Vagina (tissue), 2 donors: ENCODE measurements around the gene ITPK1.

ENCODE experiments used
- POLR2A ChIP-seq, 2 donors: fragments of 450-650 bp; IDR thresholded peaks; one replicate each; pipeline ENCODE4 v1.6.1; 2017; ENCODE audit warnings: antibody characterized with exemption in 2 of 2, mild to moderate bottlenecking in 2 of 2, moderate library complexity in 2 of 2
- POLR2AphosphoS5 ChIP-seq, 2 donors: sonication (generic); formaldehyde crosslinking; IDR thresholded peaks; one replicate each; pipeline ENCODE4 v1.9.0; 2017; ENCODE audit warnings: antibody characterized with exemption in 2 of 2, mild to moderate bottlenecking in 2 of 2, low read depth in 1 of 2; ENCODE audit not compliant: insufficient read depth in 1 of 2
- TF ChIP-seq, protein P1 (sequence below), 3 experiments: fragments of 450-650 bp in 2 of 3; fragments of 200-600 bp in 1 of 3; sonication (generic) in 1 of 3; IDR thresholded peaks; one replicate each; pipeline ENCODE4 v1.5.1; 2017 to 2019; ENCODE audit warnings: antibody characterized with exemption in 3 of 3, mild to moderate bottlenecking in 2 of 3, moderate library complexity in 2 of 3

DNA sequence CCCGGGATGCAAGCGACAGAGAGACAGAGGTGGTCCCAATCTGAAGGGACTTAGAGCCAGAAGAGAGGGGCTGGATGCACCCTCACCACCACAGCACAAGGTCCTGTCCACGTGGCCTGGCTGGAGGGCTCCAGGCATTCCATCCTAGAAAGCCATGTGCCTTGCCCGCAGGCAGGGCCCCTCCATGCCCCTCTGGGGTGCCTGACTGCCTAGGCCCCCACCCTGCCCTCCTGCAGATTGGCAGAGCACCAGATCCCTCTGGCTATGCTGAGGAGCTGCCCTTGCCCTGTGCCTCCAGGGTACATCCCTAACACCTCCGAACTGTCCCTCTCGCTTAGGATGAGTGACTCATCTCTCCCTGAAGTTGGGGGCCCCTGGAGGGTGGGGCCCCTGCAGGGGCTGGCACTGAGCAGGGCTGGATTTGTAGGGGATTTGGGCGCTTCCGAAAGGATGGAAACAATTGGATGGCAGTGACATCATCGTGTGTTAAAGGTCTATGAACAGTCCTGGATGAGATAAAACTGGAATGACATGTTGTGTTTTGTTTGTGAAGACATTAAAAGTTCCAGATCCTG, 141.8 kb downstream of the ITPK1 start:
- TF ChIP-seq, protein P1, sequence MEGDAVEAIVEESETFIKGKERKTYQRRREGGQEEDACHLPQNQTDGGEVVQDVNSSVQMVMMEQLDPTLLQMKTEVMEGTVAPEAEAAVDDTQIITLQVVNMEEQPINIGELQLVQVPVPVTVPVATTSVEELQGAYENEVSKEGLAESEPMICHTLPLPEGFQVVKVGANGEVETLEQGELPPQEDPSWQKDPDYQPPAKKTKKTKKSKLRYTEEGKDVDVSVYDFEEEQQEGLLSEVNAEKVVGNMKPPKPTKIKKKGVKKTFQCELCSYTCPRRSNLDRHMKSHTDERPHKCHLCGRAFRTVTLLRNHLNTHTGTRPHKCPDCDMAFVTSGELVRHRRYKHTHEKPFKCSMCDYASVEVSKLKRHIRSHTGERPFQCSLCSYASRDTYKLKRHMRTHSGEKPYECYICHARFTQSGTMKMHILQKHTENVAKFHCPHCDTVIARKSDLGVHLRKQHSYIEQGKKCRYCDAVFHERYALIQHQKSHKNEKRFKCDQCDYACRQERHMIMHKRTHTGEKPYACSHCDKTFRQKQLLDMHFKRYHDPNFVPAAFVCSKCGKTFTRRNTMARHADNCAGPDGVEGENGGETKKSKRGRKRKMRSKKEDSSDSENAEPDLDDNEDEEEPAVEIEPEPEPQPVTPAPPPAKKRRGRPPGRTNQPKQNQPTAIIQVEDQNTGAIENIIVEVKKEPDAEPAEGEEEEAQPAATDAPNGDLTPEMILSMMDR (IDR thresholded peaks at IDR 0.05): no peak
- no peak for TF ChIP-seq POLR2A (IDR thresholded peaks at IDR 0.05)
- TF ChIP-seq POLR2AphosphoS5 (IDR thresholded peaks at IDR 0.05; ENCODE audit: insufficient read depth in 1 of 2, low read depth in 1 of 2): peak in 1 of 2 donors; percentile 71
